Subcutaneous abdominal adipose tissue (tissue), 5 donors: ENCODE data around the gene AMTN.
"Not testable (repeated sequence)": the region's sequence is repeated elsewhere in the genome, so short reads cannot be mapped to it uniquely, and the experiment has no call there.

ENCODE experiments used
- H3K27ac ChIP-seq: one replicate; pipeline ENCODE4 v1.7.0; 2013; ENCODE audit warnings: low read depth, mild to moderate bottlenecking, inconsistent platforms, low read length, moderate library complexity
- H3K27me3 ChIP-seq, 5 donors: one replicate each; pipeline ENCODE4 v1.7.0; 2013; ENCODE audit warnings: low read length in 5 of 5, inconsistent platforms in 1 of 5; ENCODE audit not compliant: control insufficient read depth in 5 of 5, insufficient read depth in 4 of 5
- H3K36me3 ChIP-seq, 5 donors: one replicate each; pipeline ENCODE4 v1.7.0; 2013; ENCODE audit warnings: low read length in 5 of 5; ENCODE audit not compliant: control insufficient read depth in 5 of 5, insufficient read depth in 5 of 5
- H3K4me1 ChIP-seq, 5 donors: one replicate each; pipeline ENCODE4 v1.7.0; 2013; ENCODE audit warnings: low read length in 5 of 5, mild to moderate bottlenecking in 3 of 5, moderate library complexity in 1 of 5; ENCODE audit not compliant: control insufficient read depth in 5 of 5, insufficient read depth in 5 of 5
- H3K4me3 ChIP-seq, 5 donors: one replicate each; pipeline ENCODE4 v1.7.0; 2013; ENCODE audit warnings: low read length in 5 of 5, low read depth in 1 of 5
- H3K9ac ChIP-seq, 5 donors: one replicate each; pipeline ENCODE4 v1.7.0; 2013; ENCODE audit warnings: low read length in 5 of 5, mild to moderate bottlenecking in 4 of 5, moderate library complexity in 3 of 5
- H3K9me3 ChIP-seq, 5 donors: one replicate each; pipeline ENCODE4 v1.7.0; 2013; ENCODE audit warnings: low read length in 5 of 5; ENCODE audit not compliant: control insufficient read depth in 5 of 5
- donor health status: healthy.
- donor health status: healthy.
- donor health status: healthy.
- donor health status: healthy.
- donor health status: healthy.

Gene AMTN

GRCh38 chr4:70518269-70518668 is at the start of gene AMTN:
Gene AMTN, plus strand, starts transcription at chr4:70518569. Its CDS starts 209 bp downstream, at chr4:70518778.
- Histone ChIP-seq H3K27me3 (peaks cover 0 to 3% (median 0%) of the 10 kb centered on the region in 5 donors), H3K9me3 (no peaks in the 10 kb centered on the region), H3K4me3 (no peak within 1 kb of the TSS), H3K27ac (no peak within 1 kb of the TSS), H3K9ac (no peak within 1 kb of the TSS), H3K4me1 (no peaks in the 10 kb centered on the region), H3K36me3 (no peaks in the 10 kb centered on the region)

GRCh38 chr4:70471897-70472296 is 46.5 kb upstream of the AMTN start, which contains the start of gene MUC7:
Gene MUC7, plus strand, starts transcription at chr4:70472197. Its CDS starts 1,825 bp downstream, at chr4:70474022.
- H3K36me3 ChIP-seq: no peaks in the 10 kb centered on the region
- no peak within 1 kb of the TSS for H3K9ac ChIP-seq
- no peaks in the 10 kb centered on the region for H3K4me1 ChIP-seq
- no peak within 1 kb of the TSS for H3K4me3 ChIP-seq
- no peaks in the 10 kb centered on the region for H3K27me3 ChIP-seq
- H3K9me3 ChIP-seq: no peaks in the 10 kb centered on the region
- H3K27ac ChIP-seq: no peak within 1 kb of the TSS

DNA sequence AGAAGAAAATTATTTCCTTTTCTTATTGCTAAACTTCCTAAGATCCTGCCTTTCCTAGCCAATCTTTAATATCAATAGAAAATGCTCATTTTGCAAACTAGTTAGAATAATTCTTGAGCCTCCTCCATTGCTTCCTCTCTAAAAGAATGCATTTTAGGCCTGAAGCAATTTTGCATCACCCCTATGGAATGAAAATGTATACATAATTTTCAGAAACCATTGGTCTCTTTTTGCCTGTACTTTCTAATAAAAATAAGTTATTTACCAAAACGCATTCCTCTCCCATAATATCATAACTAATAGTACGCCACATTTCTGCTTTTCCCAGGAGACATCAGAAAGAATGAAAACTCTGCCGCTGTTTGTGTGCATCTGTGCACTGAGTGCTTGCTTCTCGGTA is 44.7 kb upstream of the AMTN start:
- Histone ChIP-seq H3K36me3 (no peaks in the 10 kb centered on the region), H3K4me3 (no peak overlapping the region), H3K27me3 (no peaks in the 10 kb centered on the region), H3K4me1 (no peaks in the 10 kb centered on the region), H3K9ac (no peak overlapping the region), H3K27ac (no peak overlapping the region), H3K9me3 (no peaks in the 10 kb centered on the region)

DNA sequence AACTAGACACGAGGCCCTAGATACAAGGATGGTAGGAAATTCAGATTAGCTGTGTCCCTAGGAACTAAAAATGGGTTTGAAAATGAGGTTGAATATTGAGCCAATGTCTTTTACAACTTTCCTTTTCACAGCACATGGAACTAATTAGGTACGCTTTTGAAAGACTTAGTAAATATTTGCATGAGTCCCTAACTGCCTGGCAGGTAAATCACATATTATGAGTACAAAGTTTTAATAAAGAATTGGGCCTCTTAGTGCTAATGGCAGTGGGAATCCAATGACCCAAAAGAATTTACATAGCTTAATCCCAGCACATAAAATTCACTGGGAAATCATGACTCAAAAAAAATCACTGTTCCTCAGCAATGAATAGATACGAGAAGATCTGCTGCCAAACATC is 29.6 kb upstream of the AMTN start:
- H3K4me3 ChIP-seq: no peak overlapping the region
- no peak overlapping the region for H3K27ac ChIP-seq
- H3K9me3 ChIP-seq: no peaks in the 10 kb centered on the region
- no peaks in the 10 kb centered on the region for H3K4me1 ChIP-seq
- no peak overlapping the region for H3K9ac ChIP-seq
- peaks cover 0 to 2% (median 0%) of the 10 kb centered on the region in 5 donors for H3K27me3 ChIP-seq
- no peaks in the 10 kb centered on the region for H3K36me3 ChIP-seq

GRCh38 chr4:70496231-70496630 is 22.1 kb upstream of the AMTN start:
- Histone ChIP-seq H3K4me1 (no peaks in the 10 kb centered on the region), H3K36me3 (no peaks in the 10 kb centered on the region), H3K9me3 (no peaks in the 10 kb centered on the region), H3K27ac (no peak overlapping the region), H3K27me3 (no peaks in the 10 kb centered on the region), H3K9ac (no peak overlapping the region), H3K4me3 (no peak overlapping the region)

- not testable (repeated sequence) for H3K4me1 ChIP-seq, H3K27ac ChIP-seq, H3K9me3 ChIP-seq, H3K36me3 ChIP-seq, H3K4me3 ChIP-seq, H3K27me3 ChIP-seq, H3K9ac ChIP-seq
Measured at GRCh38 chr4:70501838-70502237, 16.5 kb upstream of the AMTN start.

- Histone ChIP-seq H3K4me3 (no peak overlapping the region), H3K36me3 (no peaks in the 10 kb centered on the region), H3K27ac (no peak overlapping the region), H3K4me1 (no peaks in the 10 kb centered on the region), H3K9ac (no peak overlapping the region), H3K9me3 (no peaks in the 10 kb centered on the region), H3K27me3 (peaks cover 0 to 4% (median 0%) of the 10 kb centered on the region in 5 donors)
Measured at GRCh38 chr4:70504733-70505132, 13.6 kb upstream of the AMTN start.

- Histone ChIP-seq H3K36me3 (no peaks in the 10 kb centered on the region), H3K9me3 (no peaks in the 10 kb centered on the region), H3K9ac (no peak overlapping the region), H3K4me3 (no peak overlapping the region), H3K27ac (no peak overlapping the region), H3K27me3 (peaks cover 0 to 4% (median 0%) of the 10 kb centered on the region in 5 donors), H3K4me1 (no peaks in the 10 kb centered on the region)
Measured at GRCh38 chr4:70505151-70505748, 13.1 kb upstream of the AMTN start.

GRCh38 chr4:70508801-70509200 is 9.6 kb upstream of the AMTN start:
- Histone ChIP-seq H3K27me3 (peaks cover 0 to 4% (median 0%) of the 10 kb centered on the region in 5 donors), H3K36me3 (no peaks in the 10 kb centered on the region), H3K9ac (no peak overlapping the region), H3K4me3 (no peak overlapping the region), H3K9me3 (no peaks in the 10 kb centered on the region), H3K4me1 (no peaks in the 10 kb centered on the region), H3K27ac (no peak overlapping the region)

- H3K36me3 ChIP-seq: no peaks in the 10 kb centered on the region
- H3K9ac ChIP-seq: no peak overlapping the region
- no peaks in the 10 kb centered on the region for H3K9me3 ChIP-seq
- peaks cover 0 to 4% (median 2%) of the 10 kb centered on the region in 5 donors for H3K27me3 ChIP-seq
- H3K27ac ChIP-seq: no peak overlapping the region
- H3K4me1 ChIP-seq: no peaks in the 10 kb centered on the region
- no peak overlapping the region for H3K4me3 ChIP-seq
Measured at GRCh38 chr4:70511365-70511764, 7.0 kb upstream of the AMTN start.
